Measurements from ENCODE around the gene KCNIP4. TPM values are rescaled to one million over a fixed set of nuclear protein-coding genes. Genes with fewer than 3 reads are reported as not detected.

Gene KCNIP4
- total and polyA plus RNA-seq, 9 of the 15 experiments (the other 6 are each of a cell fraction or from before 2014, with no cell fraction given), result 0.25 to 0.41 TPM; not detected in 7

DNA sequence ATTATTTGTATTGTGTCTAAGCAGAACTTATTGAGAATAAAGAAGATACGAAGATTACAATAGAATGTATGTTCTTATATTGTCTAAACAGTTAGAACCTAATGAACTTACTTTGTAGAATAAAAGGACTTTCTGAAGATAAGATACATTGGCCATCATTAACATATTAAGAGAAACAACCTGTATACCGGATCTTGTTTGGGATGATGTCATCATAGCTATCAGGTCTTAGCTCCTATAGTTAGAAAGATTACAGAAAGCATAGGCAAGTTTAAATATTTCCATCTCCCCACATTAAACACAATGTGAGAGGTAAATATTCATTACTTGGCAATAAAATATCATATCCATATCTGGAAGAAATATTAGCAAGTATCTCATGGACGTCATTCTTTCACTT is 966.0 kb downstream of the KCNIP4 start (continued):
- TF ChIP-seq RBBP5 (IDR thresholded peaks at IDR 0.05; ENCODE audit: borderline replicate concordance, insufficient read depth, low read length, poor library complexity, severe bottlenecking), result no peak

DNA sequence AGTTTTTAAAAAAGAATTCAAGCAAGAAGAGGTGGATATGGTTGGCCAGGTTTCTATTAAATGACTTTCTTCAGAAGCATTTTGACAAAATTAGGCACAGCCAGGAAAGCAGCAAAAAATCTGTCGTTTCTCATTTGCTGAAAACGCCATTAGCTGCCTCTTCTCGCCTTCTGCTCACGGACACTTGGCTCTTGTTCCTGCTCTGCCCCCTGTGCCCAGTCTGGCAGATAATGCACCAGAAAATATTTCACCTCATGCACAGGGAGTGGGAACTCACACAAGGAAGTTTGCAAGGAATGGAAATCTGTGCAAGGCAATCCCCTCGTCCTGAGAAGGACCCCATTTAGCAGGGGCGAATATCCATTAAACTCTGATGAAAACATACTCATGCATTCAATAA is 988.3 kb downstream of the KCNIP4 start:
- Histone ChIP-seq H3K4me2 (ENCODE audit: insufficient read depth, low read length) (no peak overlapping the region), H3K27me3 (ENCODE audit: control insufficient read depth in 2 of 2, insufficient read depth in 2 of 2, low read length in 2 of 2) (no peaks in the 10 kb centered on the region), H3K4me1 (replicated peaks in 1 of 2; ENCODE audit: control insufficient read depth in 2 of 2, insufficient read depth in 2 of 2, low read length in 2 of 2) (no peaks in the 10 kb centered on the region), H3K27ac (ENCODE audit: extremely low read depth, low read depth, low read length) (no peak overlapping the region), H3K9me1 (ENCODE audit: control insufficient read depth, insufficient read depth, low read length) (no peaks in the 10 kb centered on the region), H3K79me2 (ENCODE audit: control insufficient read depth, insufficient read depth, low read length) (no peaks in the 10 kb centered on the region), H4K20me1 (replicated peaks; ENCODE audit: control insufficient read depth, insufficient read depth, low read length) (no peaks in the 10 kb centered on the region), H3K9me3 (replicated peaks; ENCODE audit: control insufficient read depth, insufficient read depth, low read depth, low read length) (no peaks in the 10 kb centered on the region), H3K9ac (ENCODE audit: insufficient read depth in 1 of 2, low read depth in 2 of 2, low read length in 2 of 2) (no peak overlapping the region), H3K36me3 (ENCODE audit: control insufficient read depth, insufficient read depth, low read length) (no peaks in the 10 kb centered on the region), H2AFZ (ENCODE audit: low read depth, low read length) (no peak overlapping the region), H3K4me3 (no peak overlapping the region)
- no peak for FAIRE-seq
- 0% methylated on average over 6 of the region's 6 CpGs for WGBS (ENCODE audit: insufficient coverage, low coverage, missing lambda C conversion rate)
- no peak for TF ChIP-seq SRF (CRISPR knock-in tag; IDR thresholded peaks at IDR 0.05)
- TF ChIP-seq HIVEP1 (CRISPR knock-in tag; IDR thresholded peaks at IDR 0.05), result no peak
- TF ChIP-seq ZKSCAN3 (CRISPR knock-in tag; IDR thresholded peaks at IDR 0.05), result no peak
- TF ChIP-seq, protein P1, sequence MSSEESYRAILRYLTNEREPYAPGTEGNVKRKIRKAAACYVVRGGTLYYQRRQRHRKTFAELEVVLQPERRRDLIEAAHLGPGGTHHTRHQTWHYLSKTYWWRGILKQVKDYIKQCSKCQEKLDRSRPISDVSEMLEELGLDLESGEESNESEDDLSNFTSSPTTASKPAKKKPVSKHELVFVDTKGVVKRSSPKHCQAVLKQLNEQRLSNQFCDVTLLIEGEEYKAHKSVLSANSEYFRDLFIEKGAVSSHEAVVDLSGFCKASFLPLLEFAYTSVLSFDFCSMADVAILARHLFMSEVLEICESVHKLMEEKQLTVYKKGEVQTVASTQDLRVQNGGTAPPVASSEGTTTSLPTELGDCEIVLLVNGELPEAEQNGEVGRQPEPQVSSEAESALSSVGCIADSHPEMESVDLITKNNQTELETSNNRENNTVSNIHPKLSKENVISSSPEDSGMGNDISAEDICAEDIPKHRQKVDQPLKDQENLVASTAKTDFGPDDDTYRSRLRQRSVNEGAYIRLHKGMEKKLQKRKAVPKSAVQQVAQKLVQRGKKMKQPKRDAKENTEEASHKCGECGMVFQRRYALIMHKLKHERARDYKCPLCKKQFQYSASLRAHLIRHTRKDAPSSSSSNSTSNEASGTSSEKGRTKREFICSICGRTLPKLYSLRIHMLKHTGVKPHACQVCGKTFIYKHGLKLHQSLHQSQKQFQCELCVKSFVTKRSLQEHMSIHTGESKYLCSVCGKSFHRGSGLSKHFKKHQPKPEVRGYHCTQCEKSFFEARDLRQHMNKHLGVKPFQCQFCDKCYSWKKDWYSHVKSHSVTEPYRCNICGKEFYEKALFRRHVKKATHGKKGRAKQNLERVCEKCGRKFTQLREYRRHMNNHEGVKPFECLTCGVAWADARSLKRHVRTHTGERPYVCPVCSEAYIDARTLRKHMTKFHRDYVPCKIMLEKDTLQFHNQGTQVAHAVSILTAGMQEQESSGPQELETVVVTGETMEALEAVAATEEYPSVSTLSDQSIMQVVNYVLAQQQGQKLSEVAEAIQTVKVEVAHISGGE (CRISPR knock-in tag; IDR thresholded peaks at IDR 0.05), result no peak
- TF ChIP-seq ZFP36 (IDR thresholded peaks at IDR 0.05; ENCODE audit: low read depth, low read length, partially characterized antibody), result no peak
- TF ChIP-seq NEUROD1 (IDR thresholded peaks at IDR 0.05; ENCODE audit: borderline replicate concordance, low read depth, low read length, partially characterized antibody), result no peak
- no peak for TF ChIP-seq SREBF2 (CRISPR knock-in tag; IDR thresholded peaks at IDR 0.05)
- no peak for TF ChIP-seq BCL6 (CRISPR knock-in tag; IDR thresholded peaks at IDR 0.05)
- TF ChIP-seq, protein P2, sequence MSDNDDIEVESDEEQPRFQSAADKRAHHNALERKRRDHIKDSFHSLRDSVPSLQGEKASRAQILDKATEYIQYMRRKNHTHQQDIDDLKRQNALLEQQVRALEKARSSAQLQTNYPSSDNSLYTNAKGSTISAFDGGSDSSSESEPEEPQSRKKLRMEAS (CRISPR knock-in tag; IDR thresholded peaks at IDR 0.05), result no peak
- no peak for TF ChIP-seq ZNF75A (CRISPR knock-in tag; IDR thresholded peaks at IDR 0.05)
- TF ChIP-seq STAG1 (CRISPR knock-in tag; IDR thresholded peaks at IDR 0.05; ENCODE audit: borderline replicate concordance), result no peak
- no peak for TF ChIP-seq NFRKB (IDR thresholded peaks at IDR 0.05; ENCODE audit: low read depth)
- no peak for TF ChIP-seq IFI16 (CRISPR knock-in tag; IDR thresholded peaks at IDR 0.05)
- BruUV-seq (replicated peaks), result no TSS peak
- ChIA-PET CTCF (ENCODE audit: low intra/inter-chr PET ratio) (no interaction called here), POLR2A (no interaction called here)
- in situ Hi-C loops (cut with MboI), result no loop called here
- ATAC-seq, result no peak
- intact Hi-C loops (cut with micrococcal nuclease), result no loop called here
- no peak for DNase-seq (ENCODE audit: extremely low read depth in 1 of 4, low spot score in 3 of 4)
